ENCODE data around the gene DCAF15.

DNA sequence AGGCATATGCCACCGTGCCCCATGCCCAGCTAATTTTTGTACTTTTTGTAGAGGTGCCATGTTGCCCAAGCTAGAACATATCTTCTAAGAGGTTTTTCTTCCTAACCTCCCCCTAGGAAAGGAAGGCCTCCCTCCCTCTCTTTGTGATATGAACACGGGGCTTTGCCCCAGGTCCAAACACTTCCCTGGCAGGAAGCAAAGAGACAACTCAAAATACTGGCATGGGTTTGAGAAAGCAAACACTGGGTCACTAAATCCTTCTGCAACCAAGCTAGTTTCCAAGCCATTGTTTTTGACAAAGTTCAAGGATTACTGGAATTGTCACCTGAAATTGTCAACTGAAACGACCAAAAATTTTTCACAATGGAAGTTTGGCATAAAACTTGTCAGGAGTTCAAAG is 37.5 kb upstream of the DCAF15 start:
- TF ChIP-seq, protein P1, sequence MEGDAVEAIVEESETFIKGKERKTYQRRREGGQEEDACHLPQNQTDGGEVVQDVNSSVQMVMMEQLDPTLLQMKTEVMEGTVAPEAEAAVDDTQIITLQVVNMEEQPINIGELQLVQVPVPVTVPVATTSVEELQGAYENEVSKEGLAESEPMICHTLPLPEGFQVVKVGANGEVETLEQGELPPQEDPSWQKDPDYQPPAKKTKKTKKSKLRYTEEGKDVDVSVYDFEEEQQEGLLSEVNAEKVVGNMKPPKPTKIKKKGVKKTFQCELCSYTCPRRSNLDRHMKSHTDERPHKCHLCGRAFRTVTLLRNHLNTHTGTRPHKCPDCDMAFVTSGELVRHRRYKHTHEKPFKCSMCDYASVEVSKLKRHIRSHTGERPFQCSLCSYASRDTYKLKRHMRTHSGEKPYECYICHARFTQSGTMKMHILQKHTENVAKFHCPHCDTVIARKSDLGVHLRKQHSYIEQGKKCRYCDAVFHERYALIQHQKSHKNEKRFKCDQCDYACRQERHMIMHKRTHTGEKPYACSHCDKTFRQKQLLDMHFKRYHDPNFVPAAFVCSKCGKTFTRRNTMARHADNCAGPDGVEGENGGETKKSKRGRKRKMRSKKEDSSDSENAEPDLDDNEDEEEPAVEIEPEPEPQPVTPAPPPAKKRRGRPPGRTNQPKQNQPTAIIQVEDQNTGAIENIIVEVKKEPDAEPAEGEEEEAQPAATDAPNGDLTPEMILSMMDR (IDR thresholded peaks at IDR 0.05), result no peak
- TF ChIP-seq POLR2A (IDR thresholded peaks at IDR 0.05), result no peak
